HEK293 (cell line): Measurements from ENCODE around the gene COL5A1.

Experiments
- CTCF ChIA-PET: fragments of 350-600 bp; formaldehyde crosslinking; extraction: SDS; loops from one replicate; lab custom pipeline; 2021; ENCODE audit warnings: antibody characterized with exemption; lab: Yijun Ruan, JAX
- POLR2A ChIA-PET: fragments of 300-600 bp; formaldehyde crosslinking; extraction: SDS; loops from one replicate; lab custom pipeline; 2020; ENCODE audit warnings: antibody characterized with exemption, inconsistent platforms; lab: Yijun Ruan, JAX
- H3K27ac ChIP-seq: fragments of 200-500 bp; sonication (Bioruptor generic); 2 replicates; pipeline ENCODE4 v1.5.1; 2014; ENCODE audit warnings: low read depth, low read length, control low read depth, inconsistent platforms; ENCODE audit errors: extremely low read depth
- H3K36me3 ChIP-seq, 2 experiments: fragments of 200-500 bp in 1 of 2; sonication (Bioruptor generic) in 1 of 2; 1 replicate in 1 of 2; 2 replicates in 1 of 2; pipeline ENCODE4 v1.5.1; 2014 to 2017; ENCODE audit warnings: inconsistent platforms in 2 of 2, low read length in 2 of 2; ENCODE audit not compliant: control insufficient read depth in 2 of 2, insufficient read depth in 1 of 2
- H3K4me1 ChIP-seq: fragments of 200-500 bp; sonication (Bioruptor generic); 2 replicates; pipeline ENCODE4 v1.5.1; 2014; ENCODE audit warnings: mild to moderate bottlenecking, low read length, inconsistent platforms; ENCODE audit not compliant: control insufficient read depth, insufficient read depth
- H3K4me3 ChIP-seq: 2 replicates; pipeline ENCODE4 v1.5.1; 2011; ENCODE audit warnings: low read depth, mild to moderate bottlenecking, control low read depth, low read length, moderate library complexity
- H3K9me3 ChIP-seq: fragments of 200-500 bp; sonication (Bioruptor generic); 2 replicates; pipeline ENCODE4 v1.5.1; 2014; ENCODE audit warnings: low read depth, low read length, inconsistent platforms; ENCODE audit not compliant: control insufficient read depth, insufficient read depth
- GLIS2 ChIP-seq: fragments of 450-650 bp; formaldehyde crosslinking; IDR thresholded peaks from 2 replicates; pipeline ENCODE4 v1.5.1; 2016; ENCODE audit warnings: missing biosample characterization, missing genetic modification characterization
- KLF1 ChIP-seq: fragments of 450-650 bp; formaldehyde crosslinking; IDR thresholded peaks from 2 replicates; pipeline ENCODE4 v1.5.1; 2016; ENCODE audit warnings: missing biosample characterization, missing genetic modification characterization
- KLF8 ChIP-seq: fragments of 450-650 bp; formaldehyde crosslinking; IDR thresholded peaks from 2 replicates; pipeline ENCODE4 v1.5.1; 2016; ENCODE audit warnings: missing biosample characterization, missing genetic modification characterization
- KLF9 ChIP-seq: fragments of 450-650 bp; formaldehyde crosslinking; IDR thresholded peaks from 2 replicates; pipeline ENCODE4 v1.5.1; 2016; ENCODE audit warnings: missing biosample characterization, missing genetic modification characterization, low read depth
- RBAK ChIP-seq: fragments of 450-650 bp; formaldehyde crosslinking; IDR thresholded peaks from 2 replicates; pipeline ENCODE4 v1.5.1; 2016; ENCODE audit warnings: missing biosample characterization, missing genetic modification characterization
- REPIN1 ChIP-seq: fragments of 450-650 bp; formaldehyde crosslinking; IDR thresholded peaks from 2 replicates; pipeline ENCODE4 v1.5.1; 2017; ENCODE audit warnings: missing biosample characterization, missing genetic modification characterization, low read depth
- SALL2 ChIP-seq: fragments of 450-650 bp; formaldehyde crosslinking; IDR thresholded peaks from 2 replicates; pipeline ENCODE4 v1.5.0; 2017; ENCODE audit warnings: missing biosample characterization, mild to moderate bottlenecking, missing genetic modification characterization, borderline replicate concordance
- TRIM28 ChIP-seq: IDR thresholded peaks from 2 replicates; pipeline ENCODE4 v1.6.1; 2011; ENCODE audit warnings: low read length, control low read depth, borderline replicate concordance
- YY2 ChIP-seq: fragments of 450-650 bp; formaldehyde crosslinking; IDR thresholded peaks from 2 replicates; pipeline ENCODE4 v1.5.1; 2016; ENCODE audit warnings: missing biosample characterization, missing genetic modification characterization
- ZBTB21 ChIP-seq: fragments of 450-650 bp; formaldehyde crosslinking; IDR thresholded peaks from 2 replicates; pipeline ENCODE4 v1.5.1; 2017; ENCODE audit warnings: missing biosample characterization, missing genetic modification characterization
- ZBTB48 ChIP-seq: fragments of 450-650 bp; formaldehyde crosslinking; IDR thresholded peaks from 2 replicates; pipeline ENCODE4 v1.5.1; 2016; ENCODE audit warnings: missing biosample characterization, missing genetic modification characterization
- ZBTB49 ChIP-seq: fragments of 450-650 bp; formaldehyde crosslinking; IDR thresholded peaks from 2 replicates; pipeline ENCODE4 v1.5.1; 2016; ENCODE audit warnings: missing biosample characterization, missing genetic modification characterization, low read depth
- ZBTB7A ChIP-seq: fragments of 450-650 bp; formaldehyde crosslinking; IDR thresholded peaks from 2 replicates; pipeline ENCODE4 v1.5.1; 2016; ENCODE audit warnings: low read depth, missing biosample characterization, missing genetic modification characterization
- ZBTB8A ChIP-seq: fragments of 450-650 bp; formaldehyde crosslinking; IDR thresholded peaks from 2 replicates; pipeline ENCODE4 v1.5.1; 2016; ENCODE audit warnings: missing biosample characterization, missing genetic modification characterization
- ZNF121 ChIP-seq: fragments of 450-650 bp; formaldehyde crosslinking; IDR thresholded peaks from 2 replicates; pipeline ENCODE4 v1.5.1; 2016; ENCODE audit warnings: missing biosample characterization, missing genetic modification characterization
- ZNF133 ChIP-seq: fragments of 450-650 bp; formaldehyde crosslinking; IDR thresholded peaks from 2 replicates; pipeline ENCODE4 v1.5.1; 2016; ENCODE audit warnings: missing biosample characterization, missing genetic modification characterization
- ZNF239 ChIP-seq: fragments of 450-650 bp; formaldehyde crosslinking; IDR thresholded peaks from 2 replicates; pipeline ENCODE4 v1.5.1; 2016; ENCODE audit warnings: missing biosample characterization, missing genetic modification characterization
- ZNF266 ChIP-seq: fragments of 450-650 bp; formaldehyde crosslinking; IDR thresholded peaks from 2 replicates; pipeline ENCODE4 v1.5.1; 2016; ENCODE audit warnings: missing biosample characterization, missing genetic modification characterization, low read depth
- ZNF350 ChIP-seq: fragments of 450-650 bp; formaldehyde crosslinking; IDR thresholded peaks from 2 replicates; pipeline ENCODE4 v1.5.0; 2017; ENCODE audit warnings: missing biosample characterization, mild to moderate bottlenecking, missing genetic modification characterization
- ZNF37A ChIP-seq: fragments of 450-650 bp; IDR thresholded peaks from 2 replicates; pipeline ENCODE4 v1.5.1; 2018; ENCODE audit warnings: missing biosample characterization, missing genetic modification characterization
- ZNF394 ChIP-seq: fragments of 450-650 bp; formaldehyde crosslinking; IDR thresholded peaks from 2 replicates; pipeline ENCODE4 v1.5.1; 2016; ENCODE audit warnings: missing biosample characterization, missing genetic modification characterization, mild to moderate bottlenecking, moderate library complexity, borderline replicate concordance
- ZNF426 ChIP-seq: fragments of 450-650 bp; formaldehyde crosslinking; IDR thresholded peaks from 2 replicates; pipeline ENCODE4 v1.5.1; 2017; ENCODE audit warnings: missing biosample characterization, missing genetic modification characterization, mild to moderate bottlenecking, inconsistent platforms, moderate library complexity
- ZNF513 ChIP-seq: fragments of 450-650 bp; IDR thresholded peaks from 2 replicates; pipeline ENCODE4 v1.5.1; 2018; ENCODE audit warnings: missing biosample characterization, missing genetic modification characterization
- ZNF521 ChIP-seq: fragments of 450-650 bp; formaldehyde crosslinking; IDR thresholded peaks from 2 replicates; pipeline ENCODE4 v1.5.1; 2017; ENCODE audit warnings: missing biosample characterization, mild to moderate bottlenecking, missing genetic modification characterization
- ZNF558 ChIP-seq: fragments of 450-650 bp; formaldehyde crosslinking; IDR thresholded peaks from 2 replicates; pipeline ENCODE4 v1.5.1; 2016; ENCODE audit warnings: missing biosample characterization, missing genetic modification characterization
- ZNF621 ChIP-seq: fragments of 450-650 bp; formaldehyde crosslinking; IDR thresholded peaks from 2 replicates; pipeline ENCODE4 v1.5.1; 2017; ENCODE audit warnings: missing biosample characterization, missing genetic modification characterization
- ZNF658 ChIP-seq: fragments of 450-650 bp; formaldehyde crosslinking; IDR thresholded peaks from 2 replicates; pipeline ENCODE4; 2016; ENCODE audit warnings: missing biosample characterization, missing genetic modification characterization
- ZNF704 ChIP-seq: fragments of 450-650 bp; formaldehyde crosslinking; IDR thresholded peaks from 2 replicates; pipeline ENCODE4 v1.5.1; 2016; ENCODE audit warnings: missing biosample characterization, missing genetic modification characterization
- ZNF843 ChIP-seq: fragments of 450-650 bp; formaldehyde crosslinking; IDR thresholded peaks from 2 replicates; pipeline ENCODE4 v1.5.1; 2016; ENCODE audit warnings: missing biosample characterization, missing genetic modification characterization
- ZSCAN30 ChIP-seq: fragments of 450-650 bp; IDR thresholded peaks from 2 replicates; pipeline ENCODE4 v1.5.1; 2018; ENCODE audit warnings: missing biosample characterization, mild to moderate bottlenecking, missing genetic modification characterization, moderate library complexity
- TF ChIP-seq, protein P1 (sequence below): fragments of 450-650 bp; formaldehyde crosslinking; IDR thresholded peaks from 2 replicates; pipeline ENCODE4 v1.5.1; 2017; ENCODE audit warnings: missing biosample characterization, missing genetic modification characterization

The COL5A1 gene

GRCh38 chr9:134808447-134808792, 166.8 kb downstream of the COL5A1 start (continued):
- TF ChIP-seq ZNF266 (no peak), KLF1 (tag by site-specific recombination) (no peak), KLF8 (tag by site-specific recombination) (no peak), ZNF394 (no peak), ZNF513 (no peak), GLIS2 (tag by site-specific recombination) (no peak), ZNF239 (no peak), ZNF37A (tag by site-specific recombination) (no peak), ZNF704 (tag by site-specific recombination) (no peak)

GRCh38 chr9:134809292-134809691, 167.7 kb downstream of the COL5A1 start:
- peaks cover 6% of the 10 kb centered on the region for H3K4me1 ChIP-seq
- H3K36me3 ChIP-seq = no peaks in the 10 kb centered on the region
- TF ChIP-seq ZNF133 (tag by site-specific recombination) = no peak
- no peak for TF ChIP-seq ZNF658 (tag by site-specific recombination)
- TF ChIP-seq ZNF521 = no peak
- no peak for TF ChIP-seq SALL2 (tag by site-specific recombination)
- TF ChIP-seq ZNF558 (tag by site-specific recombination) = no peak
- TF ChIP-seq, protein P1, sequence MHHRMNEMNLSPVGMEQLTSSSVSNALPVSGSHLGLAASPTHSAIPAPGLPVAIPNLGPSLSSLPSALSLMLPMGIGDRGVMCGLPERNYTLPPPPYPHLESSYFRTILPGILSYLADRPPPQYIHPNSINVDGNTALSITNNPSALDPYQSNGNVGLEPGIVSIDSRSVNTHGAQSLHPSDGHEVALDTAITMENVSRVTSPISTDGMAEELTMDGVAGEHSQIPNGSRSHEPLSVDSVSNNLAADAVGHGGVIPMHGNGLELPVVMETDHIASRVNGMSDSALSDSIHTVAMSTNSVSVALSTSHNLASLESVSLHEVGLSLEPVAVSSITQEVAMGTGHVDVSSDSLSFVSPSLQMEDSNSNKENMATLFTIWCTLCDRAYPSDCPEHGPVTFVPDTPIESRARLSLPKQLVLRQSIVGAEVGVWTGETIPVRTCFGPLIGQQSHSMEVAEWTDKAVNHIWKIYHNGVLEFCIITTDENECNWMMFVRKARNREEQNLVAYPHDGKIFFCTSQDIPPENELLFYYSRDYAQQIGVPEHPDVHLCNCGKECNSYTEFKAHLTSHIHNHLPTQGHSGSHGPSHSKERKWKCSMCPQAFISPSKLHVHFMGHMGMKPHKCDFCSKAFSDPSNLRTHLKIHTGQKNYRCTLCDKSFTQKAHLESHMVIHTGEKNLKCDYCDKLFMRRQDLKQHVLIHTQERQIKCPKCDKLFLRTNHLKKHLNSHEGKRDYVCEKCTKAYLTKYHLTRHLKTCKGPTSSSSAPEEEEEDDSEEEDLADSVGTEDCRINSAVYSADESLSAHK (tag by site-specific recombination) = no peak
- no peak for TF ChIP-seq ZBTB7A (tag by site-specific recombination)
- TF ChIP-seq ZBTB49 (tag by site-specific recombination) = no peak
- TF ChIP-seq ZNF121 (tag by site-specific recombination) = no peak
- H3K4me3 ChIP-seq = no peak overlapping the region
- no peaks in the 10 kb centered on the region for H3K9me3 ChIP-seq
- no peak overlapping the region for H3K27ac ChIP-seq
- ChIA-PET CTCF (no interaction called here), POLR2A (no interaction called here)

- Histone ChIP-seq H3K4me3 (no peak overlapping the region), H3K36me3 (no peaks in the 10 kb centered on the region)
- TF ChIP-seq ZBTB21 (tag by site-specific recombination) (no peak), ZNF621 (tag by site-specific recombination) (no peak), KLF9 (tag by site-specific recombination) (no peak), ZBTB8A (tag by site-specific recombination) (no peak), ZSCAN30 (tag by site-specific recombination) (no peak), RBAK (tag by site-specific recombination) (no peak), ZNF426 (tag by site-specific recombination) (no peak), ZNF350 (tag by site-specific recombination) (no peak), REPIN1 (tag by site-specific recombination) (no peak), GLIS2 (tag by site-specific recombination) (no peak), YY2 (tag by site-specific recombination) (no peak), ZBTB48 (tag by site-specific recombination) (no peak), ZNF843 (no peak), TRIM28 (no peak)
- TF ChIP-seq, all 188 proteins: peak for 0
- Histone ChIP-seq H3K27ac (no peak overlapping the region), H3K9me3 (no peaks in the 10 kb centered on the region), H3K4me1 (peaks cover 6% of the 10 kb centered on the region)
- ChIA-PET CTCF (no interaction called here), POLR2A (no interaction called here)
Measured at GRCh38 chr9:134809826-134810225, 168.2 kb downstream of the COL5A1 start.
